Neural progenitor cell (in vitro differentiated cells): ENCODE results near the gene PRELID1.

ENCODE experiments used
- EZH2 ChIP-seq: fragments of 200-600 bp; sonication (generic); IDR thresholded peaks from 2 replicates; pipeline ENCODE4 v1.6.1; 2017; ENCODE audit warnings: antibody characterized with exemption, mild to moderate bottlenecking, moderate library complexity
- TF ChIP-seq, protein P1 (sequence below): fragments of 200-600 bp; sonication (generic); IDR thresholded peaks from 2 replicates; pipeline ENCODE4 v1.5.1; 2017; ENCODE audit warnings: antibody characterized with exemption, mild to moderate bottlenecking

DNA sequence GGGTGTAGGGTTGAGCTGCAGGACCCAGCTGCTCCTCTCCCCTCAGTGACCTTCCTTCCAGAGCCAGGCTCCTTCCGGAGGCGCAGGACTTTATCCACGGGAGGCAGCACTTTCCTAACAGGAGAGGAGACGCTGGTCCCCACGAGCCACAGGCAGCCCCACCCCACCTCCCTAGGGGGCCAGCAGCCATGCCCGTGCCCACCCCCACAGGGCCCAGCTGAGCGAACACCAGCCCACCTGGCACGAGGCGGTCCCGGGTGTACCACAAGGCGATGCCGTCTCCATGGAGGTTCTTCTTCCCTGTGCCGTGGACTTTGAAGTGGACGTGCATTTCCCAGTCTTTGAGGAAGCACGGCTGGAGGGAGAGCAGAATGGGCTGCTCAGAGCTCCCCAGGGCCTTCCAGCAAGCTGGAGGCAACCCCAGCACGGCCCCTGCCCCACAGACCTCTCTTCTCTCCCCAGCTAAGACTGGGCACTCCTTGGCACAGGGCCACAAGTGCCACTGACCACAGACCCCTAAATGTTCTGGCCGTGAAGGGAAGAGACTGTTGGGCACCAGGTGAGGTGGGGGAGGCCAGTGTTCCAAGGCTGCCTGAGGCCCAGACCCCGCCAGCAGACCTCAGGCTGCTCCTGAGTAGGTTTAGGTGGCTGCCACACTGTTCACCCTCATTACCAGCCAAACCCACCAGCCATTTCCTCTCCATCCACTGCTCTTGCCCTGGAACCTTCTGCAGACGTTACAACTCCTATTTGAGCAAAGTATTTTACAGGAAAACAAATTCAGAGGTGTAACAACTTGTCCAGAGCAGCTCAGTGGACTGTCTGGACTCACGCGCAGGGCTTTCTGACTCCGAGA lies 34.9 kb downstream of the PRELID1 start:
- TF ChIP-seq, protein P1, sequence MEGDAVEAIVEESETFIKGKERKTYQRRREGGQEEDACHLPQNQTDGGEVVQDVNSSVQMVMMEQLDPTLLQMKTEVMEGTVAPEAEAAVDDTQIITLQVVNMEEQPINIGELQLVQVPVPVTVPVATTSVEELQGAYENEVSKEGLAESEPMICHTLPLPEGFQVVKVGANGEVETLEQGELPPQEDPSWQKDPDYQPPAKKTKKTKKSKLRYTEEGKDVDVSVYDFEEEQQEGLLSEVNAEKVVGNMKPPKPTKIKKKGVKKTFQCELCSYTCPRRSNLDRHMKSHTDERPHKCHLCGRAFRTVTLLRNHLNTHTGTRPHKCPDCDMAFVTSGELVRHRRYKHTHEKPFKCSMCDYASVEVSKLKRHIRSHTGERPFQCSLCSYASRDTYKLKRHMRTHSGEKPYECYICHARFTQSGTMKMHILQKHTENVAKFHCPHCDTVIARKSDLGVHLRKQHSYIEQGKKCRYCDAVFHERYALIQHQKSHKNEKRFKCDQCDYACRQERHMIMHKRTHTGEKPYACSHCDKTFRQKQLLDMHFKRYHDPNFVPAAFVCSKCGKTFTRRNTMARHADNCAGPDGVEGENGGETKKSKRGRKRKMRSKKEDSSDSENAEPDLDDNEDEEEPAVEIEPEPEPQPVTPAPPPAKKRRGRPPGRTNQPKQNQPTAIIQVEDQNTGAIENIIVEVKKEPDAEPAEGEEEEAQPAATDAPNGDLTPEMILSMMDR: no peak
- no peak for TF ChIP-seq EZH2
